ENCODE measurements around the gene LIN7C.
A peak's percentile ranks its signal among the peaks of the same experiment; 100 is the strongest.
"Not testable (repeated sequence)": the region's sequence is repeated elsewhere in the genome, so short reads cannot be mapped to it uniquely, and the experiment has no call there.

Gene LIN7C, protein sequence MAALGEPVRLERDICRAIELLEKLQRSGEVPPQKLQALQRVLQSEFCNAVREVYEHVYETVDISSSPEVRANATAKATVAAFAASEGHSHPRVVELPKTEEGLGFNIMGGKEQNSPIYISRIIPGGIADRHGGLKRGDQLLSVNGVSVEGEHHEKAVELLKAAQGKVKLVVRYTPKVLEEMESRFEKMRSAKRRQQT

GRCh38 chr11:27506200-27507182 lies at the start of gene LIN7C:
Gene LIN7C, minus strand, starts transcription at chr11:27506769. Its CDS starts 17 bp downstream, at chr11:27506752.
- peak; percentile 90 to 97 (median 94) for DNase-seq

GRCh38 chr11:27555264-27555663 lies 48.7 kb upstream of the LIN7C start:
- no peak for DNase-seq

DNA sequence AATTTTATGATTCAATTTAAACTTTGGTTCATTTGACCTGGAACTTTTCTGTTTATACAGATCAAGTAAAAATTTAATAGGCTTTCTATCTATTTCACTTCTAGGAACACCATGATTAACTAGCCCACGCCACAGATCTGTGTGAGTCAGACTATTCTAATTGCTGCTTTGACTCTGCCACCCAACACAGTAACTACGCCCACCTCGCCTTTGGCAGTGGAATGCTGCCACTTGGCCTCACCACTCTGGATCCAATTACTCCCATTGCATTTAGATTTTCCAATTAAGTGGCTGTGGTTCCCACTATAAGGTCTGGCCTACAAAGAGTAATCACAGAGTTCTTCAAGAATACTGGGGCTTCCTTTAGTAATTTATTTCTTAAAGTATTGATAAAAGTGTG lies 46.6 kb upstream of the LIN7C start:
- no peak for DNase-seq

GRCh38 chr11:27552341-27552740 lies 45.8 kb upstream of the LIN7C start:
- no peak for DNase-seq

DNA sequence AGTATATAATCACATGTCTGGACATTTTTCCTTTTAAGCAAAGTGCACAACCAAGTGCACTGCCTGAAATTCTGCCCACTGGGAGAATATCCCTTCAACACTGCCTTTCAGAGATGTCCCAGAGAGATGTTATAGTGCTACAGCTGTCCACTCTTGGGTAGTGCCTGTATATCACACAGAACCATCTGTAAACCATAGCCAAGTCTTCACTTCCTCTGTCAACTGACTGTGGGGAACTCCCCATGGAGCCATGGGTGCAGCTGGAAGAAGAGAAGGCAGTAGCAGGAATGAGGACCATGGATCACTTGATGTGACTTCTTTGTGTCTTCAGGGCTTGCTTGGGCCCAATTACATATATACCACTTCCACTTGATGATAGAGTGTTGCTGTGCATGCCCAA lies 44.6 kb upstream of the LIN7C start:
- no peak for DNase-seq

DNA sequence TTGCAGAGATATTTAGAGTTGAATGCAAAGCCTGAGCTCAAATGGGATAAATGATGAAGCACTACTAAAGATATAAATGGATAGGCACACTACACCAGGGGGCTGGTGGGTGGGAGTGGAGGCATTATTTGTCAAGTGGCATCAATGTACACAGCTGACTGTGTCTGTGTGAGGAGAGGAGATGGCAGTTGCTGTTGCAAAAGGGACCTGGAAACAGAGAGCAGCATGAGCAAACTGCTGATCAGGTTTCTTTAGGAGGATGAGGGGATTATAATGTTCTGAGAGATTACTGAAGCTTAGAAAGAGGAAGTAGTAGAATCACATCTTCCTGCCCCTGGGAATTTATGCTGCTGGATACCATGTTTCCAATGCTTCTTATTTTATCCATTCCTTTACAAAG lies 39.4 kb upstream of the LIN7C start:
- DNase-seq, result no peak

DNA sequence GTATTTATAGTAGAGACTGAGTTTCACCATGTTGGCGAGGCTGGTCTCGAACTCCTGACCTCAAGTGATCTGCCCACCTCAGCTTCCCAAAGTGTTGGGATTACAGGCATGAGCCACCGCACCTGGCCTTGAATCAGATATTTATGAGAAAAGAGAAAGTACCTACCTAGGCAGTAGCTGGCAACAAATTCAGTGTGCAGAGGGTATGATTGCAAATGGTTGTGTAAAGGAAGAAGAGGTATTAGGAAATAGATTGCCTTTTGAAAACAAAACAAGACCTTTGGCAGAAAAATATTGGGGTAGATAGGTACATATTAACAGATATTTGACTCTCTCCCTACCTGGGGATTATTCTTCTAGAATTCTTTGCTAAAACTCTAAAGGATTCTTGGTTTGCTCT lies 38.5 kb upstream of the LIN7C start:
- no peak for DNase-seq

- DNase-seq, result no peak
Observed at GRCh38 chr11:27541790-27542189, 35.2 kb upstream of the LIN7C start.

GRCh38 chr11:27540051-27540450 lies 33.5 kb upstream of the LIN7C start:
- DNase-seq, result no peak

DNA sequence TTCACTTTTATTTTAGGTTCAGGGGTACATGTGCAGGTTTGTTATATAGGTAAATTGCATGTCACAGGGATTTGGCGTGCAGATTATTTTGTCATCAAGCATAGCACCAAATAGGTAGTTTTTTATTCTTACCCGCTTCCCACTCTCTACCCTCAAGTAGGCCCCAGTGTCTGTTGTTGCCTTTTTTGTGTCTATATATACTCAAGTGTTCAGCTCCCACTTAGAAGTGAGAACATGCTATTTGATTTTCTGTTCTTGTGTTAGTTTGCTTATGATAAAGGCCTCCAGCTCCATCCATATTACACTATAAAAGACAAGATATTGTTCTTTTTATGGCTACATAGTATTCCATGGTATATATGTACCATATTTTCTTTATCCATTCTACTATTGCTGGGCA lies 28.5 kb upstream of the LIN7C start:
- DNase-seq, result no peak

- no peak for DNase-seq
Observed at GRCh38 chr11:27532652-27533325, 26.2 kb upstream of the LIN7C start.

GRCh38 chr11:27528712-27529111 lies 22.1 kb upstream of the LIN7C start:
- no peak for DNase-seq

GRCh38 chr11:27526535-27526934 lies 20.0 kb upstream of the LIN7C start:
- no peak for DNase-seq

GRCh38 chr11:27525824-27526516 lies 19.4 kb upstream of the LIN7C start:
- no peak for DNase-seq

GRCh38 chr11:27524155-27524554 lies 17.6 kb upstream of the LIN7C start:
- no peak for DNase-seq

GRCh38 chr11:27520226-27520625 lies 13.7 kb upstream of the LIN7C start:
- DNase-seq, result no peak

GRCh38 chr11:27518518-27518917 lies 11.9 kb upstream of the LIN7C start:
- no peak for DNase-seq

- DNase-seq, result not testable (repeated sequence)
Observed at GRCh38 chr11:27517490-27517889, 10.9 kb upstream of the LIN7C start.

DNA sequence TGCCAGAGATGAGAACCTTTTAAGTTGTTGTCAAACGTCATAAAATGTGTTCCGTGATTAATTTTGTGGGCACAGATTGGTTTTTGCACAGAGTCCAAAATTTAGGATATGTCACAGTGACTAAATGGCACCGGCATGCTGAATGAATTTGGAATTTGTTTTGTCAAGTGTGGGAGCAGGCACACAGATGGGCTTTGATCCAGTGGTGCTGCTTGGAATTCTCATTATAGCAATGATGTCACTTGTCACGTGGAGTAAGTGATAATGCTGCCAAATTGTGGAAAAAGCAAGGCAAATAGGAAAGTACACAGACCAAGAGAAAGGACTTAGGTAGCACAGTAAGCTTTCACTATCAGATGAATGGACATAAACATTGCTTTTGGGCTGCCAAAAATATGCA lies 8.0 kb upstream of the LIN7C start:
- no peak for DNase-seq

DNA sequence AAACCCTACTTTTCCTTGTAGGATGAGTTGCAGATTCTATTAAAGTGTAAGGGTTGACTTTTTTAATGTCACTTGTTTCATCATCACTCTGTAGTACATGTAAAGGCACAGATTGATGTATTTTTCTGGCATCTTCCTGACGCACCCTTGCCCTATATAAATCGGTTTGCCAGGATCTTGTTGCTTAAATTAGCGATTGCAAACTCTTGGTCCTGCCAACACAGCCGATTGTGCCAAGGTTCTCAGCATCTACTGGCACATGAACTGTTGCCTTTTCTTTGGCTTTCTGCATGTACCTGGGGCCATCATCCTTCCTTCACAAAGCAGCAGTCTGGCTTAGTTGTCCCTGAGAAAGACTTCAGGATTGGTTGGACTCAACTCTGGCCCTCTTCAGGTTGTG lies 7.5 kb upstream of the LIN7C start:
- DNase-seq, result no peak

DNA sequence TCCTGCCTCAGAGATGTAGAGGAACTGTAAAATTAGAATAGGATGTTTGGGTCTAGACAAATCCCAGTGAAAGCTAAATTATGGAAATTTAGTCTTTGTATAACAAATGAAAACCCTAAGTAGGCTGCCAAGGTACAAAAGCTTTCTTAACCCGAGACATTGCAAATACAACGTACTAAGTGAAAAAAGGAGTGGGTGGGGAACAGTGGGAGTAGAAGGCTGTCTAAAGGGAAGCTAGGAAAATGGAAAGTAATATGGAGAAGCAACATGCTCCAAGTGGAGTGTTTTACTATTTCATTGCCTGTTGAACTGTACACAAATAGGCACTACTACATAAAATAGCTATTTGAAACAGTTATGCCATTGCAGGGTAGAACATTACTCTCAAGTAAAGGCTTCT lies 6.8 kb upstream of the LIN7C start:
- no peak for DNase-seq

GRCh38 chr11:27512238-27512637 lies 5.7 kb upstream of the LIN7C start:
- no peak for DNase-seq

GRCh38 chr11:27509908-27510307 lies 3.3 kb upstream of the LIN7C start:
- DNase-seq, result no peak
